GM18511 (cell line): ENCODE measurements around the gene ZFYVE21.

Experiments used
- ATAC-seq: cut with Tn5 transposase; IDR thresholded peaks from one replicate; pipeline ENCODE4 v1.9.1; 2021; ENCODE audit warnings: mild to moderate bottlenecking, moderate library complexity; ENCODE audit not compliant: unreplicated experiment

ZFYVE21 gene

GRCh38 chr14:103735815-103736545 is 20.4 kb downstream of the ZFYVE21 start:
- no peak for ATAC-seq

- ATAC-seq, result no peak
Observed at GRCh38 chr14:103736546-103737431, 21.2 kb downstream of the ZFYVE21 start.

GRCh38 chr14:103737432-103738045 is 21.9 kb downstream of the ZFYVE21 start:
- ATAC-seq, result no peak

- ATAC-seq, result no peak
Observed at GRCh38 chr14:103738166-103738565, 22.6 kb downstream of the ZFYVE21 start.

- no peak for ATAC-seq
Observed at GRCh38 chr14:103738701-103739451, 23.3 kb downstream of the ZFYVE21 start.

GRCh38 chr14:103739466-103739792 is 23.8 kb downstream of the ZFYVE21 start:
- no peak for ATAC-seq

- ATAC-seq, result no peak
Observed at GRCh38 chr14:103739793-103740501, 24.3 kb downstream of the ZFYVE21 start.

- ATAC-seq, result no peak
Observed at GRCh38 chr14:103740991-103741689, 25.5 kb downstream of the ZFYVE21 start.

GRCh38 chr14:103741876-103742275 is 26.3 kb downstream of the ZFYVE21 start:
- no peak for ATAC-seq

GRCh38 chr14:103742499-103743255 is 27.1 kb downstream of the ZFYVE21 start:
- no peak for ATAC-seq

GRCh38 chr14:103743691-103744090 is 28.1 kb downstream of the ZFYVE21 start:
- no peak for ATAC-seq

- ATAC-seq, result no peak
Observed at GRCh38 chr14:103744621-103745395, 29.2 kb downstream of the ZFYVE21 start.

- no peak for ATAC-seq
Observed at GRCh38 chr14:103745424-103745823, 29.8 kb downstream of the ZFYVE21 start.

GRCh38 chr14:103746701-103747100 is 31.1 kb downstream of the ZFYVE21 start:
- ATAC-seq, result no peak

- no peak for ATAC-seq
Observed at GRCh38 chr14:103748534-103748857, 32.9 kb downstream of the ZFYVE21 start.

- ATAC-seq, result no peak
Observed at GRCh38 chr14:103749452-103749851, 33.8 kb downstream of the ZFYVE21 start.

- ATAC-seq, result no peak
Observed at GRCh38 chr14:103749860-103750259, 34.2 kb downstream of the ZFYVE21 start.

GRCh38 chr14:103753774-103754173 is 38.2 kb downstream of the ZFYVE21 start:
- ATAC-seq, result no peak
